Nephron progenitor cell (in vitro differentiated cells): ENCODE measurements around the gene ATP5MC2.
"Not testable (repeated sequence)": the region's sequence is repeated elsewhere in the genome, so short reads cannot be mapped to it uniquely, and the experiment has no call there.

Experiments
- DNase-seq: peaks from one replicate; pipeline ENCODE4 v3.0.0; 2021
- H3K27ac Mint-ChIP-seq: 2 replicates; pipeline ENCODE4 v1.8.0; 2021; ENCODE audit warnings: mild to moderate bottlenecking, moderate library complexity, mixed read lengths
- H3K27me3 Mint-ChIP-seq: 2 replicates; pipeline ENCODE4 v1.8.0; 2021; ENCODE audit warnings: mild to moderate bottlenecking, low read depth, mixed read lengths; ENCODE audit not compliant: poor library complexity
- H3K36me3 Mint-ChIP-seq: 2 replicates; pipeline ENCODE4 v1.8.0; 2021; ENCODE audit warnings: low read depth, mixed read lengths
- H3K4me1 Mint-ChIP-seq: 2 replicates; pipeline ENCODE4 v1.8.0; 2021; ENCODE audit warnings: mixed read lengths
- H3K4me3 Mint-ChIP-seq: 2 replicates; pipeline ENCODE4 v1.8.0; 2021; ENCODE audit warnings: mild to moderate bottlenecking, moderate library complexity, mixed read lengths
- H3K9me3 Mint-ChIP-seq: 2 replicates; pipeline ENCODE4 v1.8.0; 2021; ENCODE audit warnings: mild to moderate bottlenecking, moderate library complexity, mixed read lengths
- TF ChIP-seq, protein P1 (sequence below): fragments of 200-600 bp; sonication (generic); IDR thresholded peaks from 2 replicates; pipeline ENCODE4 v1.5.0; 2021; ENCODE audit warnings: antibody characterized with exemption

ATP5MC2 gene

DNA sequence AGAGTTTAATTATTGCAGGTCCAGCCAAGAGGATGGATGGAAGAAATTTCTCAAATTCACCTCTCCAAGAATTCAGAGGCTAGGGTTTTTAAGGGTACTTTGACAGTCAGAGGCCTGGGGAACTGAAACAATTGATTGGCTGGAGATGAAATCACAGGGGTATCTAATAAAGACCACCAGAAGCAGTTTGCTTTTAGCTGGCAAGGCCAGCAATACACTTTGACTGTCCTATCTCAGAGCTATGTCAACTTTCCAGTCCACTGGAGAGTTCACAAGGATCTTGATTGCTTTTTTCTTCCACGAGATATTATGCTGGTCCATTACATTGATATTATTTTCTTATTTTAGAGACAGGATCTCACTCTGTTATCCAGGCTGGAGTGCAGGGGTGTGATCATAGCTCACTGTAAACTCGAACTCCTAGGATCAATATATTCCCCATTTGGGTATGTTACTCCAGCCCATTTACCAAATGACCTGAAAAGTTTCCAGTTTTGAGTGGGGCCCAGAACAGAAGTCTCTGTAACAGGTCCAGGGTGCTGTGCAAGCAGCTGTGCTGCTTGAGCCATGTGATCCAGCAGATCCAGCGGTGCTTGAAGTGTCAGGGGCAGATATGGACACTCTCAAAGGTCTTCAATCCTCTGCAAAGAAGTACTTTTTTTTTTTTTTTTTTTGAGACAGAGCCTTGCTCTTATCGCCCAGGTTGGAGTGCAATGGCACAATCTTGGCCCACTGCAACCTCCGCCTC is 32.5 kb downstream of the ATP5MC2 start:
- peaks cover 7% of the 10 kb centered on the region for H3K9me3 Mint-ChIP-seq
- H3K36me3 Mint-ChIP-seq: peaks cover 4% of the 10 kb centered on the region
- H3K27me3 Mint-ChIP-seq: peaks cover 8% of the 10 kb centered on the region
- H3K4me1 Mint-ChIP-seq: no peaks in the 10 kb centered on the region
- TF ChIP-seq, protein P1, sequence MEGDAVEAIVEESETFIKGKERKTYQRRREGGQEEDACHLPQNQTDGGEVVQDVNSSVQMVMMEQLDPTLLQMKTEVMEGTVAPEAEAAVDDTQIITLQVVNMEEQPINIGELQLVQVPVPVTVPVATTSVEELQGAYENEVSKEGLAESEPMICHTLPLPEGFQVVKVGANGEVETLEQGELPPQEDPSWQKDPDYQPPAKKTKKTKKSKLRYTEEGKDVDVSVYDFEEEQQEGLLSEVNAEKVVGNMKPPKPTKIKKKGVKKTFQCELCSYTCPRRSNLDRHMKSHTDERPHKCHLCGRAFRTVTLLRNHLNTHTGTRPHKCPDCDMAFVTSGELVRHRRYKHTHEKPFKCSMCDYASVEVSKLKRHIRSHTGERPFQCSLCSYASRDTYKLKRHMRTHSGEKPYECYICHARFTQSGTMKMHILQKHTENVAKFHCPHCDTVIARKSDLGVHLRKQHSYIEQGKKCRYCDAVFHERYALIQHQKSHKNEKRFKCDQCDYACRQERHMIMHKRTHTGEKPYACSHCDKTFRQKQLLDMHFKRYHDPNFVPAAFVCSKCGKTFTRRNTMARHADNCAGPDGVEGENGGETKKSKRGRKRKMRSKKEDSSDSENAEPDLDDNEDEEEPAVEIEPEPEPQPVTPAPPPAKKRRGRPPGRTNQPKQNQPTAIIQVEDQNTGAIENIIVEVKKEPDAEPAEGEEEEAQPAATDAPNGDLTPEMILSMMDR: no peak
- no peak overlapping the region for H3K27ac Mint-ChIP-seq
- no peak for DNase-seq
- no peak overlapping the region for H3K4me3 Mint-ChIP-seq

DNA sequence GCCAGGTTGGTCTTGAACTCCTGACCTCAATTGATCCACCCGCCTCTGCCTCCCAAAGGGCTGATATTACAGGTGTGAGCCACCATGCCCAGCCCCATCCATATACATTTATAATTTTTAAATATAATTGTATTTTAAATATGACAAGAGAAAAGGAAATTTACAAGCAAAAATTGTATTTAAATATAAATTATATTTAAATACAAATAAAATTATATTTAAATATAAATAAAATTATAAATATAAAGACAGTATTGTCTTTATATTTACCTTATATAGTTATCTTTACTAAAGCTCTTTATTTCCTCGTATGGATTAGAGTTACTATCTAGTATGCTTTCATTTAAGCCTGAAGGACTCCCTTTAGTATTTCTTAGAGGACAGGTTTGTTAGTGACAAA is 37.8 kb downstream of the ATP5MC2 start:
- peaks cover 9% of the 10 kb centered on the region for H3K27me3 Mint-ChIP-seq
- no peaks in the 10 kb centered on the region for H3K4me1 Mint-ChIP-seq
- no peak for DNase-seq
- H3K27ac Mint-ChIP-seq: no peak overlapping the region
- H3K9me3 Mint-ChIP-seq: no peaks in the 10 kb centered on the region
- peaks cover 4% of the 10 kb centered on the region for H3K36me3 Mint-ChIP-seq
- no peak overlapping the region for H3K4me3 Mint-ChIP-seq
- TF ChIP-seq, protein P1: no peak

DNA sequence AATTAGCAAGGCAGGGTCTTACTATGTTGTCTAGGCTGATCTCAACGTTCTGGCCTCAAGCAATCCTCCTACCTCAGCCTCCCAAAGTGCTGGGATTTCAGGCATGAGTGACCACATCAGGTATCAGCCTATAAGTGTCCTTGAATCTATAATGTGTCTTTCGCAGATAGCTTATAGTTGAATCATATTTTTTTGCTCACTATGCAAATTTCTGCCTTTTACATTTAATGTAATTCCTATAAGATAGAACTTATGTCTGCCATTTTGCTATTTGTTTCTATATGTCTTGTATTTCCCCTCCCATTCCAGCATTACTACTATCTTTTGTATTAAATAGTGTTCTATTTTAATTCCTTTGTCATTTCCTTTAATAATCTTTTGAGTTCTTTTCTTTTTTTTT is 39.2 kb downstream of the ATP5MC2 start:
- Mint-ChIP-seq H3K27ac (no peak overlapping the region), H3K27me3 (peaks cover 12% of the 10 kb centered on the region), H3K36me3 (peaks cover 6% of the 10 kb centered on the region), H3K9me3 (peaks cover 6% of the 10 kb centered on the region), H3K4me3 (no peak overlapping the region), H3K4me1 (no peaks in the 10 kb centered on the region)
- DNase-seq: no peak
- TF ChIP-seq, protein P1: no peak

DNA sequence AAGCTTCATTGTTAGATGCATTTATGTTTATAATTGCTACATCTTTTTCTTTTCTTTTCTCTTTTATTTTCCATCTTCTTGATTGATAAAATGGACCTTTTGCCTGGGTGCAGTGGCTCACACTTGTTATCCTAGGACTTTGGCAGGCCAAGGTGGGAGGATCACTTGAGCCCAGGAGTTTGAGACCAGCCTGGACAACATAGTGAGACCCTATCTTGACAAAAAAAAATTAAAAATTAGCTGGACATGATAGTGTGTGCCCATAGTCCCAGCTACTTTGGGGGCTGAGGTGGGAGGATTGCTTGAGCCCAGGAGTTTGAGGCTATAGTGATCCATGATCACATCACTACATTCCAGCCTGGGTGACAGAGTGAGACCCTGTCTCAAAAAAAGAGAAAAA is 40.2 kb downstream of the ATP5MC2 start:
- H3K27ac Mint-ChIP-seq, DNase-seq, H3K4me3 Mint-ChIP-seq, H3K4me1 Mint-ChIP-seq: not testable (repeated sequence)
- peaks cover 13% of the 10 kb centered on the region for H3K9me3 Mint-ChIP-seq
- H3K36me3 Mint-ChIP-seq: peaks cover 11% of the 10 kb centered on the region
- peaks cover 12% of the 10 kb centered on the region for H3K27me3 Mint-ChIP-seq

DNA sequence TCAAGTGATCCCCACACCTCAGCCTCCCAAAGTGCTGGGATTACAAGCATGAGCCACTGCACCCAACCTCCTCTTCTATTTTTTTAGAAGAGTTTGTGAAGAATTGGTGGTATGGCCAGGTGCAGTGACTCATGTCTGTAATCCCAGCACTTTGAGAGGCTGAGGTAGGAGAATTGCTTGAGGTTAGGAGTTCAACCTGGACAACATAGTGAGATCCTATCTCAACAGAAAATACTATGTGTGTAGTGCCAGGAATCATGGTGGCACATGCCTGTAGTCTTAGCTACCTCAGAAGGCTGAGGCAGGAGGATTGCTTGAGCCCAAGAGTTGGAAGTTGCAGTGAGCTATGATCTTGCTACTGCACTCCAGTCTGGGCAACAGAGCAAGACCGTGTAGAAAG is 44.2 kb downstream of the ATP5MC2 start:
- Mint-ChIP-seq H3K9me3 (peaks cover 13% of the 10 kb centered on the region), H3K4me3 (no peak overlapping the region)

GRCh38 chr12:53627919-53628318 is 48.0 kb downstream of the ATP5MC2 start:
- H3K36me3 Mint-ChIP-seq: peaks cover 11% of the 10 kb centered on the region
- H3K27me3 Mint-ChIP-seq: peaks cover 10% of the 10 kb centered on the region
- no peak overlapping the region for H3K27ac Mint-ChIP-seq
- TF ChIP-seq, protein P1: no peak
- no peak for DNase-seq
- peaks cover 43% of the 10 kb centered on the region for H3K4me1 Mint-ChIP-seq
- H3K4me3 Mint-ChIP-seq: no peak overlapping the region
- H3K9me3 Mint-ChIP-seq: peaks cover 13% of the 10 kb centered on the region

More for the DNA sequence above, 44.2 kb downstream of the ATP5MC2 start:
- peaks cover 9% of the 10 kb centered on the region for H3K27me3 Mint-ChIP-seq
- no peak for DNase-seq
- H3K36me3 Mint-ChIP-seq: peaks cover 12% of the 10 kb centered on the region
- peaks cover 6% of the 10 kb centered on the region for H3K4me1 Mint-ChIP-seq
- no peak overlapping the region for H3K27ac Mint-ChIP-seq
- TF ChIP-seq, protein P1: no peak
